ENCODE results near the gene ZNF469. TPM values are rescaled to one million over a fixed set of nuclear protein-coding genes. Genes with fewer than 3 reads are reported as not detected.

ZNF469 gene
- total and polyA plus RNA-seq, 9 donors = 3.7 to 11.5 (median 6.2) TPM

DNA sequence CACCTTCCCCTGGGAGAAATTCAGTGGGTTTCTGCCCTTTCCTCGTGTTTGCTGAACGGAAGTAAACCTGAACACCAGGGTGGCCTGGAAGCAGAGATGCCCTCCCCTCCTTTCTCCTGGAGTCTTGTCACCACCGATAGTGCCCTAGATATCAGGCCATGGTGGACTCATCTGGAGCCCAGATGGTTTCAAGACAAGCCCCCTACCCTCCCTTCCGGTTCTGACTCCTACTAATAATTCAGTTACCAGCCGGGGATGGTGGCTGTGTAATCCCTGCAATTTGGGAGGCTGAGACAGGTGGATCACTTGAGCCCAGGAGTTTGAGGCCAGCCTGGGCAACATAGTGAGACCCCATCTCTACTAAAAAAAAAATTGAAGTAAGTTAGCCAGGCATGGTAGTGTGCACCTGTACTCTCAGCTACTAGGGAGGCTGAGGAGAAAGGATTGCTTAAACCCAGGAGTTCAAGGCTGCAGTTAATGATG is 2.4 kb downstream of the ZNF469 start:
- Histone ChIP-seq H3K27ac (ENCODE audit: low read length) (no peak overlapping the region), H3K27me3 (ENCODE audit: control insufficient read depth, insufficient read depth, low read length) (peaks cover 61% of the 10 kb centered on the region)

DNA sequence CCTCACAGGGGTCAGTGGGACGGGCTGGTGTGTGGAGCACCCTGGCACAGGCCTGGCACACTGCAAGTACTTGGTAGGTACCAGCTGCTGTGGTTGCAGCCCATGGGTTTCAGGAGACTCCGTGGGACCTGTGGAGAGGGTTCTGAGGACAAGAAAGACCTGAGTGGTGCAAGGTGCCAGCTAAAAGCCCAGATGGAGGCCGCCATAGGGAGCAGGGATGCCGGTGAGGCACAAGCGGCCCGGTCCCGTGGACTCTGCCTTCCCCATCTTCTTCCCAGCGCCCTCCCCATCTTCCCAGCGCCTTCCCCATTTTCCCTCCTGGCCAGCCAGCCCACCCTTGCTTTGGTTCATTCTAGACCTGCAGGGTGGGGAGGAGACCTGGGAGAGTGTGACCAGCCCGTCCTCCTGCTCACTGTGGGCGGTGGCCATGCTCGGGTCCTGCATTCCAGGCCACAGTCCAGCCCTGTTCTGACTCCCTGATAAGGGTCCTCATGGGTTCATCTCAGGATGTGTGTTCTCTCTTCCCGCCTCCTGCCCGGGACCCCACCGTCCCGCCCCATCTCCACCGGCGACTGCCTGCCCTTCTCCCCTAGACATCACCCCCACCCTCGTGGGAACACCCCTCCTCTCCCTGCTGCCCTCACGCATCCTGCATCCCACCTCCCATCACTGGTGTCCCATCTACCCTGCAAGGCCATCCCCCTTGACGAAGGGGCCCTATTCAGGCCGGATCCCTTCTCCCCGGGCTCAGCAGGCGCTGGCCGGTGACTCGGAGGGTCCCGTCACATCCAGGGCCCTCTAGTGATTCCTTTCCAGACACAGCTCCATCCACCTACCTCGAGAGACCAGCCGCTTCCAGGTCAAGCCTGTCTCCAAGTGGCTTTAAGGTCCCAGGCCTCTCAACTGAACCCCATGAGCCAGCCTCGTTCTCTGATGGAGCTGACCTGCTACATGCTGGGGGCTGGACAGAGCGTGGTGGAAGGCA is 3.4 kb downstream of the ZNF469 start:
- Histone ChIP-seq H3K4me1 (ENCODE audit: control insufficient read depth, insufficient read depth, low read length) (peaks cover 27% of the 10 kb centered on the region), H3K27ac (ENCODE audit: low read length) (no peak overlapping the region), H3K4me3 (ENCODE audit: low read length) (no peak overlapping the region), H3K27me3 (ENCODE audit: control insufficient read depth, insufficient read depth, low read length) (peaks cover 63% of the 10 kb centered on the region), H3K9me3 (replicated peaks; ENCODE audit: control insufficient read depth, low read depth, low read length) (no peaks in the 10 kb centered on the region), H3K36me3 (ENCODE audit: control insufficient read depth, insufficient read depth, low read length) (no peaks in the 10 kb centered on the region)
- 78% methylated on average over 20 of the region's 31 CpGs for WGBS (ENCODE audit: insufficient coverage)
- no peak for DNase-seq

More for the DNA sequence above, 2.4 kb downstream of the ZNF469 start:
- no peak for DNase-seq
- WGBS (ENCODE audit: insufficient coverage) = 47% methylated on average over 3 of the region's 5 CpGs
- Histone ChIP-seq H3K4me1 (ENCODE audit: control insufficient read depth, insufficient read depth, low read length) (peaks cover 27% of the 10 kb centered on the region), H3K4me3 (ENCODE audit: low read length) (no peak overlapping the region), H3K36me3 (ENCODE audit: control insufficient read depth, insufficient read depth, low read length) (no peaks in the 10 kb centered on the region), H3K9me3 (replicated peaks; ENCODE audit: control insufficient read depth, low read depth, low read length) (no peaks in the 10 kb centered on the region)

DNA sequence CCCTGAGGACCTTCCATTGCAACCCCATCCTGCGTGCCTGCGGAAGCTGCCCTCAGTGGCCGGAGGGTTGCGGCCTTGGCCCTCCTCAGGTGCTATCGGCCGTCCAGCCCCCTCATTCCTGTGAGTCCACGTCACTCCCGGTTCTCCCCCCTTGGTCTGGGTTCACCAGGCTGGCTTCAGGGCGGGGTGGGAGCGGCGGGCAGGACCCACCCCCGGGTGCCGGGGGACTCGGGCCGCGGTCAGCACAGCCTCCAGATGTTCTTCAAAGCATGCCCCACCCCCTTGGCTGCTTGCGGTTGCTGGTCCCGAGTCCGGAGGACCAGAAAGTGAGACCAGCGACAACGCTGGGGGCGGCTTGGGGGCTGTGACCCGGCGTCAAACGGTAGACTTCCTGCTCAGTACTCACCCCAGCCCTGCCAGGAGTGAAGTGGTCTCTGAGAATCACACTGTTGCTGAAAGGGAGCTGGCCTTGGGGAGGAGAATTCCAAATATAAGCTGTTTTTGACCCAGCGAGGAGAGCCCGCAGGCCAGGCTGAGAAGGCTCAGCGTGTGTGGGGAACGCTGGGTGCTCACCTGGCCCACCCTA is 4.5 kb downstream of the ZNF469 start:
- no peaks in the 10 kb centered on the region for H3K9me3 ChIP-seq (replicated peaks; ENCODE audit: control insufficient read depth, low read depth, low read length)
- peaks cover 24% of the 10 kb centered on the region for H3K4me1 ChIP-seq (ENCODE audit: control insufficient read depth, insufficient read depth, low read length)
- H3K36me3 ChIP-seq (ENCODE audit: control insufficient read depth, insufficient read depth, low read length) = no peaks in the 10 kb centered on the region
- WGBS (ENCODE audit: insufficient coverage) = 34% methylated on average over 23 of the region's 29 CpGs
- H3K4me3 ChIP-seq (ENCODE audit: low read length) = no peak overlapping the region
- H3K27me3 ChIP-seq (ENCODE audit: control insufficient read depth, insufficient read depth, low read length) = peaks cover 62% of the 10 kb centered on the region
- H3K27ac ChIP-seq (ENCODE audit: low read length) = no peak overlapping the region
- DNase-seq = peak; percentile 47

DNA sequence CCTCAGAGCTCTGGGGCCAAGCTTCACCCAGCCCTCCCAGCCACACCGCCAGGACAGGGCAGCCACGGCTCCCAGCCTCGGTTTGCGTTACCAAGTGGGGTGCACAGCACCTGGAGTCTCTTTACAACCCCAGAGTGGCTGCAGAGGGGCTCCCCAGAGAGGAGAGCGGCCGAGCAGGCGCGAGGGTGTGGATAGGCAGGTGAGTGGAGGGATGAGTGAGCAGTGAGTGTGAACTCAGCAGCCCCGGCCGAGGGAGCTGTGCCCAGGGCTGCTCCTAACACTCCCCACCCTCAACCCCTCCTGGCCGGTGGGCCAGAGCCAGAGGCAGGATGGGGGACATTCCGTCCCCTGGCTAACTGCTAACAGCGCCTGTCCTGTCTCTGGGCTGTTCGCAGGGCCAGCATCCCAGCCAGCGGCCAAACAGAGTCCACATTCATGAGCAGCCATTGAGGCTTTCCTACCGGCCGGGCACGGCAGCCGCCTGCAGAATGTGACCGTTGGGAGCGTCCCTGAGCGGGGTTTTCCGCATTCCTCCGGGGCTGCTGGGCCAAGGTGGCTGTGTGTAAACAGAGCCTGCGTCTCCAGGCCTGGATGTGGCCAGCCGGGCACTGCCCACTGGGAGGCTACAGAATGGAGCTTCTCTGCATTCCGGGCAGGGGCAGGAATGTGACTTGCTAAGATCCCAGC is 5.3 kb downstream of the ZNF469 start:
- Histone ChIP-seq H3K4me3 (ENCODE audit: low read length) (no peak overlapping the region), H3K27ac (ENCODE audit: low read length) (no peak overlapping the region), H3K36me3 (ENCODE audit: control insufficient read depth, insufficient read depth, low read length) (no peaks in the 10 kb centered on the region), H3K4me1 (ENCODE audit: control insufficient read depth, insufficient read depth, low read length) (peaks cover 28% of the 10 kb centered on the region), H3K9me3 (replicated peaks; ENCODE audit: control insufficient read depth, low read depth, low read length) (no peaks in the 10 kb centered on the region), H3K27me3 (ENCODE audit: control insufficient read depth, insufficient read depth, low read length) (peaks cover 63% of the 10 kb centered on the region)
- WGBS (ENCODE audit: insufficient coverage) = 46% methylated on average over 21 of the region's 27 CpGs
- DNase-seq = no peak

DNA sequence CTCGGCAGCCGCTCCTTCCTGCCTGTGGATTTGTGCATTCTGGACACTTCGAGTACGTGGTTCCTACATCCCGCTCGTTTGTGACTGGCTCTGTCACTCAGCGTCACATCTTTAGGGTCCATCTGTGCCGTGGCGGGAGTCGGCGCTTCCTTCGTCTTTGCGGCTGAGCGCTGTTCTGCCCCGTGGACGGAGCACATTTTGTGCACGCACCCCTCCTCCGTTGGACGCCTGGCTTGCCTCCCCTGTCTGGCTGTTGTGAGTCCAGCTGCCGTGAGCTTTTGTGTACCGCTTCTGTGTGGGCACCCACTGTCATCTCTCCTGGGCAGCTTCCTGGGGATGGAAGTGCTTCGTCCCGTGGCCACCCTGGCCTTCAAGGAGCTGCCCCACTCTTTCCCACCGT is 6.4 kb downstream of the ZNF469 start:
- peaks cover 57% of the 10 kb centered on the region for H3K27me3 ChIP-seq (ENCODE audit: control insufficient read depth, insufficient read depth, low read length)
- no peak for DNase-seq
- no peaks in the 10 kb centered on the region for H3K9me3 ChIP-seq (replicated peaks; ENCODE audit: control insufficient read depth, low read depth, low read length)
- no peak overlapping the region for H3K4me3 ChIP-seq (ENCODE audit: low read length)
- H3K36me3 ChIP-seq (ENCODE audit: control insufficient read depth, insufficient read depth, low read length) = no peaks in the 10 kb centered on the region
- no peak overlapping the region for H3K27ac ChIP-seq (ENCODE audit: low read length)
- 84% methylated on average over 20 of the region's 24 CpGs for WGBS (ENCODE audit: insufficient coverage)
- H3K4me1 ChIP-seq (ENCODE audit: control insufficient read depth, insufficient read depth, low read length) = peaks cover 35% of the 10 kb centered on the region

DNA sequence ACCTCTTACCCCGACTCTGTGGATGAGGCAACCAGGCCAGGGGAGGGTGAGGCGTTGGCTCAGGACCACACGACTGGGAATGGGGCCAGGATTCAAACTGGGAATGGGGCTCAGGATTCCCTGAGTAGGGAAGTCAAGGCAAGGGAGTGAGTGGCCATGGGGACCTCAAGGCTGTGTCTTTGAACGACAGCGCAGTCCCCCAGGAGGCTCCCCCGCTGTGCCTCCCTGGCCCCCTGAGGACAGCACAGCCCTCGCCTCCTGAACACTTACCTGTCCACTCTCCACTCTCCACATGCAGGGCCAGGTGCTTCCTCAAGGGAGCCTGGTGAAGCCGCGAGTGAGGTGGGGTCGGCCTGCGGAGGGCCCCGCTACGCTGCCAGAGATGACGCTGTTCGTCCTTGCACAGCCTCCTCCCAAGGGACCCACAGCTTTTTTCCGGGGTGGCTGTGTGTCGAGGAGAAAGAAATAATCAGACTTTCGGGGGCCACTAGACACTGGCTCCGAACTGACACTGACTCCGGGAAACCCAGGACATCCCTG is 6.9 kb downstream of the ZNF469 start:
- no peaks in the 10 kb centered on the region for H3K36me3 ChIP-seq (ENCODE audit: control insufficient read depth, insufficient read depth, low read length)
- H3K27me3 ChIP-seq (ENCODE audit: control insufficient read depth, insufficient read depth, low read length) = peaks cover 54% of the 10 kb centered on the region
- 68% methylated on average over 11 of the region's 20 CpGs for WGBS (ENCODE audit: insufficient coverage)
- no peaks in the 10 kb centered on the region for H3K9me3 ChIP-seq (replicated peaks; ENCODE audit: control insufficient read depth, low read depth, low read length)
- no peak overlapping the region for H3K4me3 ChIP-seq (ENCODE audit: low read length)
- no peak overlapping the region for H3K27ac ChIP-seq (ENCODE audit: low read length)
- peaks cover 35% of the 10 kb centered on the region for H3K4me1 ChIP-seq (ENCODE audit: control insufficient read depth, insufficient read depth, low read length)
- no peak for DNase-seq

DNA sequence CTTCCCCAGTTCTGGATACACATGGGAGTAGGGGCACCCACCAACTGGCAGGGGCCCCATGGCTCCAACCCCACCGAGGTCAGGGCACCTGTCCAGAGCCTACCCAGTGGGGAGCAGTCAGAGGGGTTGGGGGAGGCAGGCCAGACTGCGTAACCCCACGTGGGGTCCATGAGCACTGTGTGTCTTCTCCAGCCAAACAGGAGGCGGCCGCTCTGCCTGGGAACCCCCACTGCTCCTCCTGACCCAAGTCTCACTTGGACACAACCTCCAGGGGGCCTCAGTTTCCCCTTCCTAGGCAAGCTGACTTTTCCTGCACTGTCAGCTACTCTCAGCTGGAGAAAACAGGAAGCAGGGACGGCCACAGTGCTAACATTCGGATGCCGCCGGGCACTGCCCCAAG is 7.5 kb downstream of the ZNF469 start:
- peak; percentile 38 for DNase-seq
- H3K27ac ChIP-seq (ENCODE audit: low read length) = no peak overlapping the region
- H3K4me1 ChIP-seq (ENCODE audit: control insufficient read depth, insufficient read depth, low read length) = peaks cover 35% of the 10 kb centered on the region
- 79% methylated on average over 9 of the region's 9 CpGs for WGBS (ENCODE audit: insufficient coverage)
- peaks cover 48% of the 10 kb centered on the region for H3K27me3 ChIP-seq (ENCODE audit: control insufficient read depth, insufficient read depth, low read length)
- no peak overlapping the region for H3K4me3 ChIP-seq (ENCODE audit: low read length)
- H3K36me3 ChIP-seq (ENCODE audit: control insufficient read depth, insufficient read depth, low read length) = no peaks in the 10 kb centered on the region
- no peaks in the 10 kb centered on the region for H3K9me3 ChIP-seq (replicated peaks; ENCODE audit: control insufficient read depth, low read depth, low read length)

DNA sequence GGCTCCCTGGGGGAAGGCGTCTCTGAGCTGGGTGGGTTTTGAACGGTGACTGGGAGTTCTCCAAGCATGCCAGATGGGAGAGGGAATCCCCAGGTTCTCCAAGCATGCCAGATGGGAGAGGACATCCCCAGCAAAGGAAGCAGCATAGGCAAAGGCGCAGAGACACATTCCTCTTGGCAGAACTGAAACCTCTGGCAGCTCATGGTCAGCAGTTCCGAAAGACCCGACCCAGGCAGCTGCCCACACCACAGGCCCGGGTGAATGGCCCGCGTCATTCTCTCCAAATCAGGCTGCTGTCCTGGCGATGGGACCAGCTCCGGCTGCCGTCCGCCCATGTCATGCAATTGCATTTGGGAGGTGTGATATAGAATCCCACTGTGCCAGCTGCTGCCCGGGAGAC is 8.0 kb downstream of the ZNF469 start:
- no peak for DNase-seq

DNA sequence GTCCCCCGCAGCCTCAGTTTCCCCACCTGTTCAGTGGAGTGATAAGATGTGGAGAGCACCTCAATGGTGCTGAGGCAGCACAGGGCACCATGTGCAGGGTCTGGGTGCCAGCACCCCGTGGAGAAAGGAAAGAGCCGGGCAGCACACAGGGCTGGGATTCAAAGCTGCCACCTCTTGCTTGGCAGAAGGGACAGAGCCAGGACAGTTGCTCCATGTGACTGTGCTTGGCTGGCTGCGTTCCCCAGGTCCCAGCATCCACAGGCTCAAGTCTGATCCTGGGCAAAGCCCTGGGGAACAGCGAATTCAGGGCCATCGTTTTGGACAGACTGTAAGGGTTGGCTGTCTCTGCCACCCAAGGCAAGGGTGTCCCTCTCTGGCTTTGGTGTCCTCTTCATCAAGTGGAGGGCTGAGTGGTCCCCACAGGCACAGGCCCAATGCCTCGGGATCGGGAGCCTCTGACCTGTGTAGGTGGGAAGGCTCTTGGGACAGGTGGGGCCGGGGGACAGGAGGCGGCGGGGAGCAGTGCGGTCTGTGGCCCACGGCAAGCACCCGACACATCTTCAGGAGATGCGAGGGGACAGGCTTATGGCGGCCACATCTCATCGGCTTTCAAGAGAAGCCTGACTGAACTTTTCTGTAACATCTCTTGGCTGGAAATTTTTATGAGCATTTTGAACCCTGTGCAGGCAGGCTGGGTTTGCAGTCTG is 8.5 kb downstream of the ZNF469 start:
- 83% methylated on average over 17 of the region's 17 CpGs for WGBS (ENCODE audit: insufficient coverage)
- Histone ChIP-seq H3K27ac (ENCODE audit: low read length) (no peak overlapping the region), H3K36me3 (ENCODE audit: control insufficient read depth, insufficient read depth, low read length) (no peaks in the 10 kb centered on the region), H3K4me1 (ENCODE audit: control insufficient read depth, insufficient read depth, low read length) (peaks cover 35% of the 10 kb centered on the region), H3K27me3 (ENCODE audit: control insufficient read depth, insufficient read depth, low read length) (peaks cover 38% of the 10 kb centered on the region), H3K9me3 (replicated peaks; ENCODE audit: control insufficient read depth, low read depth, low read length) (no peaks in the 10 kb centered on the region), H3K4me3 (ENCODE audit: low read length) (no peak overlapping the region)
- no peak for DNase-seq

More for the DNA sequence above, 8.0 kb downstream of the ZNF469 start:
- peaks cover 43% of the 10 kb centered on the region for H3K27me3 ChIP-seq (ENCODE audit: control insufficient read depth, insufficient read depth, low read length)
- no peak overlapping the region for H3K4me3 ChIP-seq (ENCODE audit: low read length)
- WGBS (ENCODE audit: insufficient coverage) = 82% methylated on average over 13 of the region's 13 CpGs
- no peak overlapping the region for H3K27ac ChIP-seq (ENCODE audit: low read length)
- H3K4me1 ChIP-seq (ENCODE audit: control insufficient read depth, insufficient read depth, low read length) = peaks cover 35% of the 10 kb centered on the region
- no peaks in the 10 kb centered on the region for H3K36me3 ChIP-seq (ENCODE audit: control insufficient read depth, insufficient read depth, low read length)
- H3K9me3 ChIP-seq (replicated peaks; ENCODE audit: control insufficient read depth, low read depth, low read length) = no peaks in the 10 kb centered on the region

Measured in muscle of leg (tissue), 11 donors.